Measurements from ENCODE around the gene CNOT3. TPM values are rescaled to one million over a fixed set of nuclear protein-coding genes. Genes with fewer than 3 reads are reported as not detected.
"Not testable (repeated sequence)": the region's sequence is repeated elsewhere in the genome, so short reads cannot be mapped to it uniquely, and the experiment has no call there.

The CNOT3 gene
- total RNA-seq, 1 donor from 2014 or later, result 44.6 TPM

GRCh38 chr19:54191811-54192453, 54.4 kb downstream of the CNOT3 start:
- Histone ChIP-seq H3K36me3 (peaks cover 36% of the 10 kb centered on the region), H3K27me3 (ENCODE audit: low read depth) (no peaks in the 10 kb centered on the region), H3K4me1 (peaks cover 20% of the 10 kb centered on the region), H3K9me3 (no peaks in the 10 kb centered on the region), H3K27ac (peak overlapping the region; percentile 92), H3K4me3 (peak overlapping the region; percentile 94)
- no peak for ATAC-seq
- DNase-seq, result no peak
- intact Hi-C loops (cut with DNase I), result no loop called here
- TF ChIP-seq CTCF (IDR thresholded peaks at IDR 0.05), result no peak

DNA sequence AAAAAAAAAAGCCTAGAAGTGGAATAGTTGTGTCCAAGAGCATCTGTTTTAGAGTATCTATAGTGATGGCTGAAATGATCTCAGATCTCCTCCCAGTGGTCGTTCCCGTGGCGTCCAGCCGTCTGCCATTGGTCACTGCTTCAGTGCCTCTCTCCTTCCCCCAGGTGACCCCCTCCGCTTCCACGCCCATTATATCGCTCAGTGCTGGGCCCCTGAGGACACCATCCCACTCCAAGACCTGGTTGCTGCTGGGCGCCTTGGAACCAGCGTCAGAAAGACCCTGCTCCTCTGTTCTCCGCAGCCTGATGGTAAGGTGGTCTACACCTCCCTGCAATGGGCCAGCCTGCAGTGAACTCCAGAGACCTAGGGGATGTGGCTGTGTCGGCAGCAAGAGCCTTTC, 55.4 kb downstream of the CNOT3 start:
- TF ChIP-seq CTCF (IDR thresholded peaks at IDR 0.05), result no peak
- Histone ChIP-seq H3K27me3 (ENCODE audit: low read depth) (no peaks in the 10 kb centered on the region), H3K4me1 (peaks cover 19% of the 10 kb centered on the region), H3K4me3 (no peak overlapping the region), H3K27ac (no peak overlapping the region), H3K9me3 (no peaks in the 10 kb centered on the region), H3K36me3 (peaks cover 36% of the 10 kb centered on the region)
- no peak for ATAC-seq
- no peak for DNase-seq
- intact Hi-C loops (cut with DNase I), result no loop called here

DNA sequence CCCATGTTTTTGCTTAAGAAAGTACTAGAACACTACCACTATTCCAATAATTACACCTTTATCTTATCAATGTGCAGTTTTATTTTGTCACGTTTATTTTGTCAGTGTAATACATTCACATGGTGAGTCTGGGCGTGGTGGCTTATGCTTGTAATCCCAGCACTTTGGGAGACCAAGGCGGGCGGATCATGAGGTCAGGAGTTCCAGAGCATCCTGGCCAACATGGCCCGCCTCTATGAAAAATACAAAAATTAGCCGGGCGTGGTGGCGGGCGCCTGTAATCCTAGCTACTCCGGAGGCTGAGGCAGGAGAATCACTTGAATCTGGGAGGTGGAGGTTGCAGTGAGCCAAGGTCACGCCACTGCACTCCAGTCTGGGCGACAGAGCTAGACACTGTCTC, 56.9 kb downstream of the CNOT3 start:
- ATAC-seq; H3K27ac ChIP-seq; H3K4me3 ChIP-seq; DNase-seq; H3K27me3 ChIP-seq (ENCODE audit: low read depth); intact Hi-C loops (cut with DNase I); H3K9me3 ChIP-seq: not testable (repeated sequence)
- Histone ChIP-seq H3K4me1 (peaks cover 11% of the 10 kb centered on the region), H3K36me3 (peaks cover 36% of the 10 kb centered on the region)

GRCh38 chr19:54196536-54196935, 59.0 kb downstream of the CNOT3 start:
- intact Hi-C loops (cut with DNase I), result no loop called here
- no peaks in the 10 kb centered on the region for H3K27me3 ChIP-seq (ENCODE audit: low read depth)
- no peak overlapping the region for H3K27ac ChIP-seq
- H3K36me3 ChIP-seq, result peaks cover 39% of the 10 kb centered on the region
- ATAC-seq (no peak), DNase-seq (no peak)
- H3K9me3 ChIP-seq, result no peaks in the 10 kb centered on the region
- H3K4me1 ChIP-seq, result peaks cover 20% of the 10 kb centered on the region
- TF ChIP-seq CTCF (IDR thresholded peaks at IDR 0.05), result no peak
- H3K4me3 ChIP-seq, result no peak overlapping the region

DNA sequence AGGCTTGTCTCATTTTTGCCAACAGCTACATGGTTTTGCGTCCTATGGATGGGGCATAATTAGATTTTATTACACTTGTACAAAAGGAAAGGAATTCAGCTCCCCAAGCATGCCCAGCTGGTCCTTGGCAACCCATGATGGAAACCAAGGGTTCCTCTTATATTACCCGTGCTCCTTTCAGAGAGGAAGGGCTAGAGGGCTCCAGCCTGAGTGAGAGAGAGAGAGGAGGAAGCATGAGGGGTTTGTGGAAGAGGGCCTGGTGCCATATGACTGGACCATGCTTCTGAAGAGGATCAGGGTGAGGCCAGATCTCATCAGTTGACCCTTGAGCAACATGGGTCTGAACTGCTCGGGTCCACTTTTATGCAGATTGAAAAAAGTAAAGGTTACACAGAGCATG, 59.6 kb downstream of the CNOT3 start:
- Histone ChIP-seq H3K27me3 (ENCODE audit: low read depth) (no peaks in the 10 kb centered on the region), H3K27ac (no peak overlapping the region), H3K4me3 (no peak overlapping the region), H3K9me3 (no peaks in the 10 kb centered on the region), H3K4me1 (peaks cover 20% of the 10 kb centered on the region), H3K36me3 (peaks cover 43% of the 10 kb centered on the region)
- ATAC-seq (no peak), DNase-seq (no peak)
- no peak for TF ChIP-seq CTCF (IDR thresholded peaks at IDR 0.05)
- intact Hi-C loops (cut with DNase I), result no loop called here

DNA sequence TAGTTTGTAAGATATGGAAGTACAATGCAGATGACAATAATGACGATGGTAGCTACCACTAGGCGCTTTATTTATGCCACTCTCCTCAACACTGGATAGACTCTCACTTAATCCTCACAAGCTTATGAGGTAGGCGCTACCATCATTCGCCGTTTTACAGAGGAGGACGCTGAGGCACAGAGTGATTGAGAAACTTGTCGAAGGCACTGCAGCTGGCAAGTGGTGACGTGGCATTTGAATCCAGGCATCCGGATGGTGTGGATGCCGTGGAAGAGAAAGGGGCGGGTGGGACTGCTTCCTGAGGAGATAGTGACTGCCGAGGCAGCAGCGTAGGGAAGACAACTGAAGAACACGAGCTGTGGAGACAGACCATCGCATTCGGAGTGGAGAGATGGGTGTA, 61.8 kb downstream of the CNOT3 start:
- H3K27ac ChIP-seq, result no peak overlapping the region
- no peak overlapping the region for H3K4me3 ChIP-seq
- no peaks in the 10 kb centered on the region for H3K9me3 ChIP-seq
- H3K4me1 ChIP-seq, result peaks cover 39% of the 10 kb centered on the region
- intact Hi-C loops (cut with DNase I), result no loop called here
- H3K27me3 ChIP-seq (ENCODE audit: low read depth), result no peaks in the 10 kb centered on the region
- TF ChIP-seq CTCF (IDR thresholded peaks at IDR 0.05), result no peak
- no peak for ATAC-seq
- DNase-seq, result no peak
- H3K36me3 ChIP-seq, result peaks cover 43% of the 10 kb centered on the region
